Kidney tubule cell (primary cell): Measurements from ENCODE around the gene TEN1.
A peak's percentile ranks its signal among the peaks of the same experiment; 100 is the strongest.

Experiments used
- DNase-seq: peaks from one replicate; pipeline ENCODE4 v3.0.0-alpha.2; 2018; ENCODE audit warnings: low spot score

TEN1 gene

DNA sequence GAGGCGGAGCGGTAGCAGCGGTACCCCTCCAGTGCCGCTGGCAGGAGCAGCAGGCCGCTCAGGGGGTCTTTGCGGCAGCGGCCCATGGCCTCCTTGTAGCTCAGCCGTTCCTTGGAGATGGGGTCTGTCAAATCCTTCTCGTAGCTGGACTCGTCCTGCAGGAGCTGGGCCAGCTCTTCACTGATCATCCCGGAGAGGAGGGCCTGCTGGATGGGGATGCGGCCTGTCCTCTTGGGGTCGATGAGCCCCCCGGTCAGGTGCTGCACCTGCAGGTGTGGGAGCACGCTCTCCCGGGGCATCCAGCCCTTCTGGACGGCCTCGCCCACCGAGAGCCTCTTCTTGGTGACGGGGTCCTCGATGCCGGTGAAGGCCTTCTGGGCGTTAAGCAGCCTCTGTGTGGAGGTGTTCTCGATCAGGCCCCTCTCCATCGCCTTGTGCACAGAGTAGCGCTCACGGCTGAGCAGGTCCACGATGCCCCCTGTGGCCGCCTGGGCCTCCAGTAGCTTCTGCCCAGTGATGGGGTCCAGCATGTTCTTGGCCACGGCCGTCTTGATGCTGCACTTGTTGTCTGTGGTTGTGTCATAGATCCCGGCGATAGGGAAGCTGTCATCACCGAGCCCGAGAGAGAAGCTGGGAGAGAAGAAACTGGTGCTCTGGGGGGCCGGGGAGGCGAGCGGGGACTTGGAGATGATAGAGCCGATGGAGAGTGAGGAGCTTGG, 28.2 kb downstream of the TEN1 start:
- no peak for DNase-seq

DNA sequence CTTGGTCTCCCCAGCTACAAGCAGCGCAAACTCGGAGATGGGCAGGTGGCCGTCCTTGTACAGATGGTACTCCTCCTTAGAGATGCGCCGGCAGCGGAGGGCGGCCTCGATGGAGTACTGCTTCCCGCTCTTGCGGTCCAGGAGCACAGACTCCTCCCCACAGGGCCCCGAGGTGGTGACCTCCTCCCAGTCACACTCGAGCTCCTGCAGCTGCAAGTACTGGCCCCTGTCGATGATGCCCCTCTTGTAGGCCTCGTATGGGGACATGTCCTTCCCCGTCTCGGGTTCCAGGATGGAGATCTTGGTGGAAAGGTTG, 28.8 kb downstream of the TEN1 start:
- DNase-seq, result no peak

DNA sequence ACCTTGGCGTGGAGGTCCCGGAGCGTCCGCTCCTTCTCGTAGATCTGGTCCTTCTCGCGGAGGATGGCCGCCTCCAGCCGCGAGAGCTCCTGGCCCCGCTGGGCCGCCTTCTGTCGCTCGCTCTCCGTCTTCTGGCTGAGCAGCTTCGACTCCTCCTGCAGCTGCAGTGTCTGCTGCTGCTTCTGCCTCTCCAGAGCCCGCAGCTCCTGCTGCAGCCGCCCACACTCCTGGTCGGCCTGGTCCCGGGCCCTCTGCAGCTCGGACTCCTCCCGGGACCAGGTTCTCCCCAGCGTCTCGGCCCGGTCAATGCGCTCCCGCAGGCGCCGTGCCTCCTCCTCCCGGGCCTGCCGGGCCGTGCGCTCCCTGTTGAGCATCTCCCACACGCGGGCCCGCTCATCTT, 29.2 kb downstream of the TEN1 start:
- DNase-seq, result no peak

DNA sequence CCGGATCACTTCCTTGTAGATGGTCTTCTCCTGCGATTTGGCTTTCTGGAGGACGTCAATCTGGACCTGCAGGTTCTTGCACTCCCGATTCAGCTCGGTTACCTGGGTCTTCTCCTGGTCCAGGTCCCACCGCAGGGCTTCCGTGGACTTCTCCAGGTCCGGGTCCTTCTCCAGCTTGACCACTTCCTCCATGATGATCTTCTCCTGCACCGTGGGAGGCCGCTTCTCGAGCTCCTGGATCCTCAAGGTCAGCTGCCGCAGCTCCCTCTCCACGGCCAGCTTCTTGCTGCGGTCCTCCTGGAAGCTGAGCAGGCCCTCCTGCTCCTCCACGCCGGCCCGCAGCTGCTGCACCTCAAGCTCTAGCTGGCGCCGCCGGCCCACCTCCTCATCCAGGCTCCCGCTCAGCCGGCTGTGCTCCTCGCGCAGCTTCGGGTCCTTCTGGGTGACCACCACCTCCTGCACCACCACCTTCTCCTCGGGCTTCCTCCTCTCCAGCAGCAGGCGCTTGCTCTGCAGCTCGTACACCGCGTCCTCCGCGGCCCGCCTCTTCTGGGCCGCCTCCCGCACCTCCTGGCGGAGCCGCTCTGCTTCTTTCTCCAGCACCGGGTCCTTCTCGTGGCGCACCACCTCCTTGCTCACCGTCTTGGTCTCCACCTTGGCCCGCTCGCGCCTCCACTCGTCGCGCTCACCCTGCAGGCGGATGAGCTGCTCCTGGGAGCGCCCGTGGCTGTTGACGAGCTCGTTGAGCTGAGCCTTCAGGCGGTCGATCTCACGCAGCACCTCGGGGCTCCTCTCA, 29.8 kb downstream of the TEN1 start:
- no peak for DNase-seq

DNA sequence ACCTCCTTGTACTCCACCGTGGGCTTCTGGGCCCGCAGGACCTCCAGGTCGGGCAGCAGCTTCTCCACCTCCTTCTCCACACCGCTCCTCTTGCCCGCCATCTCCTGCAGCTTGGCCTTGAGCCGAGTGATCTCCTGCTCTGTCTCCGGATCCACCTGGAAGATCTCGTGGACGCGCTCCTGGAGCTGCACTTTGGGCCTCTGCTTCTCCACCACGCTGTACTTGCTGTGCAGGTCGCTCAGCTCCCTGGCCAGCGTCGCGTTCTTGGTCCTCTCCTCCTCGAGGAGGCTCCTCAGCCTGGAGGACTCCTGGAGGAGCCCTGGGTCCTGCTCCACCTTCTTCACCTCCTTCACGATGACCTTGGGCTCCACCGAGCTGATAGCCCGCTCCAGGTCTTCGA, 30.4 kb downstream of the TEN1 start:
- no peak for DNase-seq

DNA sequence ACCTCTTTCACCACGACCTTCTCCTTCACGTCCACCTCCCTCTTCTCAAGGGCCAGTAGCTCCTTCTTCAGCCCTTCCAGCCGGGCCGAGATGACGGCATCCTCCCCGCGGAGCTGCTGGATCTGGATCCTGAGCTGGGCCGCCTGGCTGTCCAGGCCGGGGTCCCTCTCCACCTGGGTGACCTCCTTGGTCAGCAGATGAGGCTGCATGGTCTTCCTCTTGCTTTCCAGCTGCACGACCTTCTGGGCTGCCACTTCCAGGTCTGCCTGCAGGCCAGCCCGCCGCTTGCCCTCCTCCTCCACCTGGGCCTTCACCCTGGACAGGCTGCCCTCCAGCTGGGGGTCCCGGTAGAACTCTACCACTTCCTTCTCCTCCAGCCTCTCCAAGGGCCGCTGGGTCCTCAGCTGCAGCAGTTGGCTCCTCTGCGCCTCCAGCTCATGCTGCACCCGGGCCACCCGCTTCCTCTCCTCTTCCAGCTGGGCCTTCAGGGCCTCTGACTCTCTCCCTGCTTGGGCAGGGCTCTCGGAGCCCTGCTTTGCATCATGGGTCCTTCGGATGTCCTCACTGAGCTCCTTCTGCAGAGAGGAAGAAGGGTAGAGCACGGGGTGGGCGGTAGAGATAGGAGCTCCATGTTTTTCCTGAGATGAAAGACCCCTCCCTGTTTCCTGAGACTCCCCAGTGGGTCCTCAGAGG, 31.1 kb downstream of the TEN1 start:
- no peak for DNase-seq

DNA sequence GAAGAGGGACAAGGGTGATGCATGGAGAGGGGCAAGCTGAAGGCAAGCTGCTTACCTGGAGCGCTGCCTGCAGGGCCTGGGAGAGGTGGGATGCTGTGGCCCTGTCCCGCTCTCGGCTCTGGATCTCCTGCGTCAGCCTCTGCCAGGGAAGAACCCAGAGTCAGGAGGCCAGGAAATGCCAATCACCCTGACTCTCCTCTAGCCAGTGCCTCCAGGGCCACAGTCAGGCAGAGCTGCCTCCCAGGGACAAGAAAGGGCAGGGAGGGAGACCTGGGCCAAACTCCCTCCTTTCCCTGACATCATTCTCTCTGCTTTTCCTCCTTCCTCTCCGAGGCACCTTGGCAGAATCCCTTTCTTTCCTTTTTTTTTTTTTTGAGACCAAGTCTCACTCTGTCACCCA, 32.9 kb downstream of the TEN1 start:
- no peak for DNase-seq

DNA sequence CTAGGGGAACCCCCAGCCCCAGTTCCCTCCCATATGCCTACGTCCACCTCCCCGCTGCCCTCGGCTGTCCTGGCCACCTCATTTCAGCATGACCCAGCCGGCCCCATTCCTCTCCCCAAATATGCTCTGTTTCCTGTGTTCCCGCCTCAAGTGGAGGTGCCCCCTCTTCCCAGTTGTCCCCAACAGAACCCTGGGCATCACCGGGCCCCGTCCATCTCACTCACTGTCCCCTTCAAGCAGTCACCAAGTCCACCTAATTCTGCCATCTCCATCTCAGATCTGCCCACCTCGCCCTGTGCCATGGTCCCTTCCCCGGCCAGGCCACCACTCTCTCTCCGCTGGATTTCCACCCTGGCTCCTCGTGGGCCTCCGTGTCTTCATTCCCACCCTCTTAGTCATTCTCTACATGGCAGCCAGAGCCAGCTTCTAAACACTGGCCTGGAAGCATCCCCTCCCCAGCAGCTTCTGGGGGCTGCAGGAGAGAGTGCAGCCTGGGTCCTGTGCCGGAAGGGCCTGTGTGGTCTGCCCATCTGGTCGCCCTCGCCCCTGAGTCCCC, 34.4 kb downstream of the TEN1 start:
- no peak for DNase-seq

DNA sequence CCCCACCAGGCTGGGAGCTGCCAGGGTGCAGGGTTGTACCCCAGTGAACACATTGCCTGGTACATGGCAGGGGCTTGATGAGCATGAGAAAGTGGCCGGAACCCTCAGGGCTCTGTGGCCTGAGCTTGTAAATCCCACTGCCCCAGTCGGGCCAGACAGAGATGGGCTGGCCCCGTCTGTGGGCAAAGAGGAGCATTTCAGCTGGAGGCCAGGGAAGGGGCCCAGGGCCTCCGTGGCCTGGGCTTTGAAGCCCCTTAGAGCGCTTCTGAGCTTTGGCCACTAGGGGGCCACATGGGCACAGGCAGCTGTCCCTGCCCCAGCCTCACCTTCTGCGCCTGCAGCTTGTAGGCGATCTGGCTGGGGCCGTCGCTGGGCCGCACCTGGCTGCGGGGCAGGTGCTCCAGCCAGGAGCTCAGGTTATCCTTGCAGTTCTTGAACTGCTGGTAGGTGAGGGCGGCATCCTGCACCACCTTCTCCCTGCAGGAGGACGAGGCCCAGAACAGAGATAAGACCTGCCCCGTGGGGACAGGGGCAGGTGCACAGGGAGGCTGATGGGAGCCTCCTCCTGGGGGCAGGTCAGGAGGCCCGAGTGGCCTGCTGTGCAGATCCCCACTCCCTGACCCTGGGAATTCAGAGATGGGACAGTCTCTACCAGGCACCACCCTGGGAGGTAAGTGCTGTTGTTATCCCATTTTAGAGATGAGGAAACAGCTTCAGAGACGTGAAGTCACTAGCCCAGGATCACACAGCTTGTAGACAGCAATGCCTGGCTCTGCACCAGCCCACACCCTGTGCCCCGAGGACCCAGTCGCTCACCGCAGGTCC, 35.3 kb downstream of the TEN1 start:
- DNase-seq, result peak; percentile 72

DNA sequence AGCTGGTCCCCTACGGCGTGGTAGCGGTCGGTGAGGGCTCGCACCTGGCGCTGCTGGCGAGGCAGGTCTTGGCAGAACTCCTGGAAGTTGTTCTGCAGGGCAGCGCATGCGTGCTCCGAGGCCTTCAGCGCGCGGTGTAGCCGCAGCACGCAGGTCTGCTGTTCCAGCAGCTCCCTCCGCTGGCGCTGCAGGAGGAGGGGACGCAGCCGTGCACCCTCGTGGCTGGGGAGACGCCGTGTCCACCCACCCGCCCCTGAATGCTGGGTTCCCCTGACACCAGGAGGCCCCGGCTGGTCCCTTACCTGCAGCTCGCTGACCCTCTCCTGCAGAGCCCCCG, 35.9 kb downstream of the TEN1 start:
- no peak for DNase-seq

DNA sequence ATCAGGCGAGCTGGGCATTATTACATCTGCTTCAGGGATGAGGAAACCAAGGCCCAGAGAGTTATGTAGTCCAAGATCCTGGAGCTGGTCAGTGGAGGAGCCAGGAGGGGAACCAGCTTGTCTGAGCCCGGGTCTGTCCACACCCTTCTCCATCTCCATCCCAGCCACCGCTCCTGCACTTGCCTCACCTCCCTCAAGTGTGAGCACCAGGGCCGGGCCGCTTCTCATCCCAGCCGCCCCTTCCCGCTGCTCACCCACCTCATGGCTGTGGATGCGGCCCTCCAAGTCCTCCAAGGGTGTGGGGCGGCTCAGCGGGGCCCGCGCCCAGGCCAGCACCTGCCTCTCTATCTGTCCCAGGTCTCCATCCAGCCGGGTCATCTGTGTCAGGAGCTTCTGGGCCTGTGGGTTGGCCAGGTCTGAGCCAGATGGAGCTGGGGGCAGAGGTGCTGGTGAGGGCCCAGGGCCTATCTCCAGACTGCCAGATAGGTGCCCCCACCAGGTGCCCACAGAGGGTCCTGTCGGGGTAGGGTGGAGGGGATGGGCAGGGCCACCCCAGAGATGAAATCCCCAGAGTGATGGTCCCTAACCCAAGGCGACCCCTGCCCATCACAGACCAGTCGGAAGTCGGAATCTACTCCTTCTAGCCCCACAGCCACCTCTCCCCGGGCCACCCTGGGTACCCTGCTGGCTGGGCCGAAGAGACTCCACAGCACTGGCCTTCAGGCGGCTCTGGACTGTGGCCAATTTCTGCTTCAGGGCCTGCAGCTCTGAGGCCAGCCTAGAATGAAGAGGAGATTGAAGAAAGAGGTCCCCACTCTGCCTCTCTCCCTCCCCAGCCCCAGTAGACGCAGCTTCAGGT, 38.7 kb downstream of the TEN1 start:
- DNase-seq, result no peak

DNA sequence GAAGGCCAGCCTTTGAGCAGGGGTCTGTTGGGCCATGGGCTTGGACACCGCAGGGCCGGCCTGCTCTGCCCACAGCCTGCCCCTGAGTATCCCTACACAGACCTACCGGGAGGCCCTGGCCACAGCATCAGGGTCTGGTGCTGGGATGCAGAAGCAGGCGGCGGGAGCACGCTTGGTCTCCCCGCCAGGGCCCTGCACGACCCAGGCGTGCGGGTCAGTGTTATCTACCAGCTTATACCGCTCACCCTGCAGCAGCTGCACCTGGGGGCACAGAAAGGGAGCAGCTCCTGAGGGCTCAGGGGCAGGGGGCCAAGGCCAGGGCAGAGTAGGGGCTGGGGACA, 39.3 kb downstream of the TEN1 start:
- no peak for DNase-seq

DNA sequence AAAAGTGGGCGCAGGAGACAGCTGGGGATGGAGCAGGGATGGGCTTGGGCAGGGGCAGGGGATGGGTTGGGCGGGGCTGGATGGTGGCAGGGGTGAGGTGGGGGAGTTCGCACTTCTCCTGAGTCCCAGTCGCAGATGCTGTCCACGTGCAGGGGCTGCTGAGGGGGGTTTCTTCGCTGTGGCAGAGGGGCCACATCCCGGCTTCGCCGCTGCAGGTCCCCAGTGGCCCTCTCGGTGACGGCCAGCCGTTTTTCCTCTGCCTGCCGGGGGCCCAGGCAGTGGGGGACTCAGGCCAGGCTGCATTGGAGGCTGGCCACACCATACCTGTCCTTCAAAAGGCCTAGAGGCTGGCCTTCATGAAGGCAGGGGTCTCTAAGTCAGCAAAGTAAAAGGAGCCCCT, 39.8 kb downstream of the TEN1 start:
- no peak for DNase-seq

DNA sequence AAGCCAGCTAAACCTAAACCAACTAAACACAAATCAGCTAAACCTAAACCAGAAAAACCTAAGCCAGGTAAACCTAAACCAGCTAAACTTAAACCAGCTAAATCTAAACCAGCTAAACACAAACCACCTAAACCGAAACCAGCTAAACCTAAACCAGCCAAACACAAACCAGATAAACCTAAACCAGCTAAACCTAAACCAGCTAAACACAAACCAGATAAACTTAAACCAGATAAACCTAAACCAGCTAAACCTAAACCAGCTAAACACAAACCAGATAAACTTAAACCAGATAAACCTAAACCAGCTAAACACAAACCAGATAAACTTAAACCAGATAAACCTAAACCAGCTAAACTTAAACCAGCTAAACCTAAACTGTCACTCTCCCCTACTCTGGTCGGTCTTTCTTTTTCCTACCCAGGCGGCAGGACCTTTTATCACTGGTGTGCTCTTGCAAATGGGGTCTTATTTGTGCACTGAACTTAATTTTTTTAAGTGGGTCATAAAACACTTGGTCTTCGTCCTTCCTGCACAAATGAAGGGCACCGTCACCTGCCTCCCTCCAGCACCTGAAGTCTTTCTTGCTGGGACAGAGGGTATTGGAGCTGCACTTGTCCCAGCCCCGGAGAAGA, 40.9 kb downstream of the TEN1 start:
- no peak for DNase-seq

DNA sequence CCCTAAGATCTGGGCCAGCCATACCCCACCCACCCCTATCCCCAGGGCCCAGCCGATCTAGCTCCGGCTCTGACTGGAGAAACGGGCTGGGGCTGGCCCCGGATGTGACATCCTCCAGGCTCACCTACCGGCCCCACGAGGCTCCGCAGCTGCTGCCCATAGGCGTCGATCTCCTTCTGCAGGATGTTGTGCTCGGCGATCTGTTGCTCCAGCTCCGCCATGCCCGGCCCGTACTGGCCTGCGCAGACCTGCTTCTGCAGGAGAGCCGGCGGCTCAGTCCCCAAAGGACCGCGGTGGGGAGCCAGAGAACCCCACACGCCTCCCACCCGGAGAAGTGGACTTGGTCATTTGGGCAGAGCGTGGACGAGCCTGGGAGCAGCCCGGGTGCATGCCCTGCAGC, 43.2 kb downstream of the TEN1 start:
- no peak for DNase-seq

DNA sequence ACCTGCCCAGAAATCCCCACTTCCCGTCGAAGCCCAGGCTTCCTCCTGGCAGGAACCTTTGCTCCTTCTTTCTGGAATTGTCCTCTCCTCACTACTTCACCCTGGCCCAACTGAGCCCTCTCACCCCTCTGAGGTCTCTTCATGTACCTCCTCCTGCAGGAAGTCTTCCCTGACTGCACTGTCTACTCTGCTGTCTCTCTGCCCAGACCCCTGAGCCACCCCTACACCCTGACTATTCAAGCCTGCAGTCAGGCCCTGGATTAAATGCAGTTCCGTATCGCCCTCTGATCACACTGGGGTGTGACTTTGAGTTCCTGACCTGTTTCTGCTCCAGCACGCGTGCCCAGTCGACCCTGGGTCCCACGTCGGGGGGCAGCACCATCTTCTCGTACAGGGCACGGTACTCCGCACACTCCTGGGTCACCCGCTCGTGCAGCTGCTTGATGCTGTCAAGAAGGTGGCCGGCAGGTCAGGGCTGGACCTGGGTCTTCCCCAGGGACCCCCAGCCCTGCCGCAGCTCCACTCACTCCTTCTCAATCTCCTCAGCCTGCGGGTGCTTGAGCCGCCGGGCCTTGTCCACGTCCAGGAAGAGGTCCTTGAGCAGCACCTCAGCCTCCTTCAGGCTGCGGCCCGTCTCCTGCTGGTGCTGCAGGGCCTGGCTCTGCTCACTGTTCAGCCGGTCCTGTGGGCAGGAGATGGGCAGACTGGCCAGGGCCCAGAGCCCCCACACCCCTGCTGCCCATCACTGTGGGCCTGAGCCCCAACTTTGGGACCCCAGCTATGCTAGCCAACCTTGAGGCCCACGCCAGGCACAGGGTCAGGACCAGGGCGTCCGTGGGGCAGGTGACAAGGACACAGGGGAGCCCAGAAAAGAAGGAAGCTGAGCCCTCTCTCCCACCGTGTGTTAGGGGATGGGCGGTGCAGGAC, 44.2 kb downstream of the TEN1 start:
- no peak for DNase-seq

DNA sequence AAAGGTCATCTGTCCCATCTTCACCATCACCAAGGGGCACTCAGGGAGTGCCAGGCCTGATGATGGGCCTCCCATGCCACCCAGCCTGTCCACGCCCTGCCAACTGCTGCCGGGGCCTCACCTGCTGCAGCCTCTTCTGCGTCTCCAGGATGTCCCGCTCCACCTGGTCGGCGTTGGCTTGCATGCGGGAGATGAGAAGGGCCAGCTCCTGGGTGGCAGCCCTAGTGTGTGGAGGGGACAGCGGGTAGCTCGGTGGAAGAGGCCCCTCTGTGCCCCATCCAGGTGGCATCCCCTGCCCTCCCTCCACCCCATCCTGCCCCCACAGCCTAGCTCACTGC, 44.8 kb downstream of the TEN1 start:
- no peak for DNase-seq

DNA sequence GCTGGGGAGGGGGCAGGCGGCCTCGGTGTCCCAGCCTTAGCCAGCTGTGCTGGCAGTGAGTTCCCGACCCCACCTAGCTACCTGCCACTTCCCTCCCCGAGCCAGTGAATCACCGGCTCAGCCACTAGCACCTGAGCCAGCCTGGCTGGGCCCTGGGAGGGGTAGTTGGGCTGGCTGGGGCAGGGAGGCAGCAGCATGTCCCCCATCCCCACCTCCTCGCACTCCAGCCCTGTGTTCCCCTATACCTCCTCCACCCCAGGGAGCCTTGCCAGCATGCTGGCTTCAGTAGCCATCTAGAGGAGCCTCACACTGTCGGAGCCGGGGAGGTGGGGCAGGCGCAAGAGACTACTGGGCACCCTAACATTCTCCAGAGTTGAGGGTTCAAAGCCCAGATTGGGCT, 45.3 kb downstream of the TEN1 start:
- no peak for DNase-seq

DNA sequence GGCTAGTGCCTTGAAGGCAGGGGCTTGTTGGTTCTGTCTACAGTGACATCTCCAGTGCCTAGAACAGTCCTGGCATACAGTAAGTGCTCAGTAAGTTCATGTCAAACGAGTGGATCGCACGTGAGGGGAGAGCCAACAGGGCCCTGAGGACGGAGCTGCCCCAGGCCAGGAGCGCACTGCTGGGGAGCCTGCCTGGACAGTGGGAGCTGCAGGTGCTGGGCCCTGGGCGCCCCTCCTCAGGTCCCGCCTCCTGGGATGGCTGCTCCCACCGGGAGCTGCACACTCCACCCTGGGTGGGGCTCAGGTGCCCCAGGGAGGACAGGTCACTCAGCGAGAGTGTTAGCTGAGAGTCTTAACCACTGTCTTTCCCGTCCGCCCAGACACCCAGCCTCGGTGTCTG, 46.3 kb downstream of the TEN1 start:
- no peak for DNase-seq

DNA sequence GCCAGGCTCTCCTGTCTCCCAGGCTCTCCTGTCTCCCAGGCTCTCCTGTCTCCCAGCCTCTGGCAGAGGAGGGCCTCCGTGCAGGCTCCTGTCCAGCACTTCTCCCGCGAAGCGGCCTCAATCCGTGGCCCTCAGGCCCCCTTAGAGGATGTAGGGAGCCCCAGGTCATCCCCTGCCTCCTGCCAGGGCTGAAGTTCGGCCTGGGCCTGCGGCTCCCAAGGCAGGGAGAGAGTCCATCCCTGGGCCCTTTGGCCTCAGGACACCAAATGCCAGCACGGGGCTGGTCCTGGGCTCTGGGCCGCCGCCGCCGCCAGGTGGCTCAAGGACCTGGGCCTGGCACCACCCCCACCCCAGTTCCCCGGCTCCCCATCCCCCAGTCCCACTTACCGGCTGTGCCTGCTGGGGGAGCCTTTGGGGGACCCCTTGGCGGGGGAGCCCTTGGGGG, 47.7 kb downstream of the TEN1 start:
- peak; percentile 37 for DNase-seq
